Cerebellar cortex (tissue), 1 donor: ENCODE results near the gene ANXA1.

Experiments
- DNase-seq: peaks from one replicate; pipeline ENCODE4 v3.0.0-alpha.2; 2015; ENCODE audit warnings: low spot score

ANXA1 gene

GRCh38 chr9:73138516-73138915, 13.1 kb upstream of the ANXA1 start:
- no peak for DNase-seq

GRCh38 chr9:73141282-73141681, 10.4 kb upstream of the ANXA1 start:
- DNase-seq, result no peak

GRCh38 chr9:73143711-73144328, 7.8 kb upstream of the ANXA1 start:
- no peak for DNase-seq

GRCh38 chr9:73146111-73146815, 5.4 kb upstream of the ANXA1 start:
- no peak for DNase-seq

DNA sequence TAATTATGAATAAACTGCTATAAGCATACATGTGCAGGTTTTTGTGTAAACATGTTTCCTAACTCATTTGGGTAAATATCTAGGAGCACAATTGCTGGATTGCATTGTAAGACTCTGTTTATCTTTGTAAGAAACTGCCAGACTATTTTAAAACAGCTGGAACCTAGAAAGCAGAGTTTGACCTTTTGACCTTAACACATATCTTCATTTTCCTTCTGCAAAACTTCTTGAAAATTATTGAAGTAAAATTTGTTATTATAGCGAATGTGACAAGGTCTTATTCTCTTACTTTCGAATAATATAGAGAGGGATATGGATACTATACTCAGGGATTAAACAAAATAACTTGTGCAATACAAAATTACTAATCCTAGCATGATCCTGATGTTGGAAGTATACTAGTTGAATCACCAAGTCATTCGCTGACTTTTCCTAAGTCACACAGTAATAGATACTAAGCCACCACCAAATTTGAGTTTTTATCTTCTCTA, 3.2 kb upstream of the ANXA1 start:
- no peak for DNase-seq

DNA sequence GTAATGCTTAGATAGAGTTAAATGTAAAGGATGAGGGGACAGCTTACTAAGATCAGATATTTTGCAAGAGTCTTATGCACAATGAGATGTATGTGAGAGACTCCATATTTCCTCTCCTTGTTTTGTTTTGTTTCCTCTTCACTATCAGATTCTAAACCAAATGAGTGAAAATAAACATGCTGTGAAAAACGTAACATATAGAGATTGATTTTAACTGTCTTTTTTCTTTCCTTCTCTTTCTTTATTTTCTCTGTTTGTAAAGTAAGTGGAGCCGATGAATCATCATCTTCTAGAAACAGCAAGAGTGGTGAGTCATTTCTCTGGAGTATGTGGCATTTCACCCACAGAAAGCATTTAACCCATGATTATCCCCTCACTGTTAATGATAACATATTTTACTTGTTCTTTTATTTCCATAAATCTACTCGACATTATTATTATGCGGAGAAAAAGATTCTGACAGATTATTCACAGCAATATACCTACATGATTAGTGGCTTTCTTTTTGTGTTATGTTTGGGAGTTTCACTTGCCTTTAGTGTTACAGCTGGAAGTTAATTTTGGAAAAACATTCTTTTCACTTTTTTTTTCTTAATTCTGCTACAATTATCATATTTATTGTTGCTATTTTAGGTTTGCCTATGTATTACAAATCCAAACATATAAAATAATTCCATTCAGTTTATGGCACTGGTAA, 2.1 kb upstream of the ANXA1 start:
- no peak for DNase-seq

DNA sequence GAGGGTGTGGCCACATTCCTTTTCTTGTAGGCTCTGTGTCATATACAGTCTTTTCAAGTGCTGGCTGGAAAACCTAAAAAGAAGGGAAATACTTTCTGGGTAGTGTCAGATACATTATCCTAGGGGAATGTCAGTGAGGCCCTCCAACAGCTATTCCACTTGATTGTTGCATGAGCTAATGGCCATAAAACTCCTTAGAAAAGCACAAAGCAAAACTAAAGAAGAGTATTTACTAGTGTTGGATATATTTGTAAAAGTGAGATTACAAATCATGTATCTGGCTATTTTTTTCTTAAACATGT, 829 bp downstream of the ANXA1 start:
- DNase-seq, result no peak

- DNase-seq, result no peak
Measured at GRCh38 chr9:73152953-73153352, 1.3 kb downstream of the ANXA1 start.

- no peak for DNase-seq
Measured at GRCh38 chr9:73153793-73154227, 2.1 kb downstream of the ANXA1 start.

- no peak for DNase-seq
Measured at GRCh38 chr9:73154271-73154670, 2.6 kb downstream of the ANXA1 start.

DNA sequence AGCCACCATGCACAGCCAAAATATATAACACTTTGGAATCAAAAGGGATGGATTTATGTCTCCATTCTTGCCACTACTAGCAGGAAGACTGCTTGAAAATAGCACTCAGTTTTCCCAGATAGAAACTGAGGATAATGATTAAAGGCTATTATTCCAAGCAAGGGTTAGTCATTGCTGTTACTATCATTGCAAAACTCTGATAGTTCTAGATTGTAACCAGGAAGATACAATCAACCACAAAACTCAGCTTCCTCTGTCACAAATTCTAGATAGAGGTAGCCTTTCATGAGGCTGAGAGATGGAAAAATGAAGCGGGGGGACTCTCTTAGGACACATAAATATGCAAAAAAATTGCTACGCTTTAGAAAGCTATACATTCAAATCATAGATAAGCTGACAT, 3.1 kb downstream of the ANXA1 start:
- DNase-seq, result no peak

DNA sequence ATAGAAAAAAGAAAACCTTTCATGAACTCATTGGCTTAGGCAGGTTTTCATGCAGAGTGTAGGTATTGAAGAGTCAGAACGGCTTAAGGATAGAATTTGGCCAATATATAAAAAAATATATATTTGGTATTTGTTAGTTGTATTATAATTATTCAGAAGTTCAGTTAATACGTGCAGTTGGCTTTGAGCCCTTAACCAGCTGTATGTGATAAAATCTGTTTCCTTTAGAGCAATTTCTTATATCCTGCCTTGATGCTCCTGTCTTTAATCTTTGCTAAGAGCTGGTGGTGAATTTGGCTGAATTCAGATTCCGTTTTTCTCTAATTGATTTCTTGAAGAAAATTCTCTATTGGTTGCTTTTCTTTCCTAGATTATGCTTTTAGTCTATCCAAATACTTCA, 3.7 kb downstream of the ANXA1 start:
- no peak for DNase-seq

GRCh38 chr9:73155968-73156864, 4.6 kb downstream of the ANXA1 start:
- no peak for DNase-seq

DNA sequence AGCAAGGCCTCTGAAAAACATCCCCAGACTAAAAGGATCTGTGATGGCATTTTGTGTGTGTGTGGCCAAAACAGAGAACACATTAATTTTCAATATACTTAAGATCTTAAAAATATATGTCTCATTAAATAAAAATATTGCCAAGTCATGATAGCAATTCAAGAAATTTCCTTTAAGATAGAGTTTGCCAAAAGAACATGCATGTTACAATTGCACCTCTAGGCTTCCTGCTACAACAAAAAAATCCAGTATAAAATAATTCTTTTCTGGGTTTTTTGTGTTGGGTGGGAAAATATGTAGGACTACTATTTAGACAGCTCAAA, 5.2 kb downstream of the ANXA1 start:
- no peak for DNase-seq

DNA sequence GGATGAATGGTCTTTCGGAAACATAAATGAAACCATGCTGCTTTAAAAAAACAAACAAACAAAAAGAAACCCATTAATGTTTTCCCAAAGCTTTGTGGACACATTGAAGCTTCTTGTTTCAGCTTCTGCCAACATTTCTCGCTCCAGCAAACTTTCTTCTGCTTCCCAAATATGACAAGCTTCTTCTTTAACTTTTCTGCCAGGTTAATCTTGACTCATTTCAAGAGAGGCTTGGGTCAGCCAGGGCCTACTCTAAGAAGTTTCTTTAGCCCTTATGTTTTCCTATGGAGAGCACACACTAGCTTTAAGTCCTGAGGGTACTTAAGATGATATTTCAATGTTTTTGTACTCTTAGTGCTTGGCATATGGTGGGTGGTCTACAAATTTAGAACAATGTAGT, 6.1 kb downstream of the ANXA1 start:
- DNase-seq, result no peak

- DNase-seq, result no peak
Measured at GRCh38 chr9:73158723-73159122, 7.1 kb downstream of the ANXA1 start.

- DNase-seq, result no peak
Measured at GRCh38 chr9:73160868-73161267, 9.2 kb downstream of the ANXA1 start.

GRCh38 chr9:73162987-73163768, 11.5 kb downstream of the ANXA1 start:
- no peak for DNase-seq

DNA sequence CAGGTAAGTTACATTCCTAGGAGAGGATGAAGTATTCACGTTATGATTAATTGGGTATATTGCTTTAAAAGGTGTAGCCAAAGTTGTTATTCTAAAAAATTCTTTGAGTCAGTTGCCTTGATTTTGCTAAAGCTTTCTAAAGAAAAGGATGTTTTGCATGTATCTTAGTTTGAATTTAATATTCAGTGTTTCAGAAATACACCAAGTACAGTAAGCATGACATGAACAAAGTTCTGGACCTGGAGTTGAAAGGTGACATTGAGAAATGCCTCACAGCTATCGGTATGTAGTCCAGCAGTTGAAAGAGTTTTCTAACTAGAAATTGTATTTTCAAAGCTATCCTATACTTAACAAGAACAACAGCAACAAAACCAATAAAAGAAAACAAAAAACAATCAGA, 14.2 kb downstream of the ANXA1 start:
- DNase-seq, result no peak

DNA sequence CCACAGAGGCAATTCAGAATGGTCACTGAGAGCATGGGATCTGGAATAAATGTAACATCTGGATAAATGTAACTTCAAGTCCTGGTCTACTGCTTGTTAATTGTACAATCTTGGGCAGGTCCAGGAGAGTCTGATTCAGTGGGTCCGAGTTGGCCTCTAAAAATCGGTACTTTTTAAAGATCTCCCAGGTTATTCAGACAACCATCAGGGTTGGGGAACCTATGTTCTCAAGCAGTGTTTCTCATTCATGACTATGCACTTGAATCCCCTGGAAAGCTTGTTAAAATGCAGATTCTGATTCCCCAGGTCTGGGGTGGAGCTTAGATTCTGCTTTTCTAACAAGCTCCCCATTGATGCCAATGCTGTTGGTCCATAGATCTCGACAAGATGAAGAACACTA, 14.8 kb downstream of the ANXA1 start:
- DNase-seq, result no peak

- DNase-seq, result no peak
Measured at GRCh38 chr9:73167614-73168013, 15.9 kb downstream of the ANXA1 start.
